ENCODE data around the gene LITAFD. TPM values are rescaled to one million over a fixed set of nuclear protein-coding genes. Genes with fewer than 3 reads are reported as not detected.

LITAFD gene
- total RNA-seq, 1 donor from 2014 or later, result not detected

DNA sequence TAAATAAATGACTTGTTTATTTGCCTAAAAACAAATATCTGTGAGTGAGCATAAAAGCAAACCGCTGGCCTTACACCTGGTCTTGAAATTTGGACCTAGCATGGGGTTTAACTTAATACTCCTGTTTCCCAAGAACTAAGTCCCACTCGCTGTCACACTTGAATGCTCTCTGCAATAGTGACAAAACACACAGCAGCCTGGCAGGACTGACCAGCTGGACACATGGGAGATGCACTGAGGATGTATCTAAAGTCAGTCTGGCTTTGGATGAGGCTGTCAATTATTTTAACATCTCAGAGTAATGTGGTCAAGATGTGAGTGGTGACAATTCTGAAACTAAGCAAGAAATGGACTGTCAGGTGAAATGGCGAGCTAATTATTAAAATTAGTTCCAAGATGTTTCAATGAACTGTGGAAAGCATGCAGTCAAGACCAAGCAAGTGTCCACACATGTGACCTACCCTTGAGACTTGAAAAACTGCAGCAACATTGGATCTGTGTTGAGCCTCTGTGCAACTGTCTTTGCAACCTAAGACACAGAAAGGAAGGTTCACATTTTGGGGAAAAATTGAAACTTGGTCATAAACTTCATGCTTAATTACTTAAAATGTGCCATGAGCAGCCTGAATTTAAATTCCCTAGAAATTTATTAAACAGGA, 16.6 kb downstream of the LITAFD start:
- no peak for DNase-seq (ENCODE audit: low spot score)
- Mint-ChIP-seq H3K27me3 (ENCODE audit: insufficient read depth) (no peaks in the 10 kb centered on the region), H3K9me3 (no peaks in the 10 kb centered on the region), H3K4me3 (no peak overlapping the region), H3K4me1 (ENCODE audit: low read depth) (no peaks in the 10 kb centered on the region), H3K36me3 (ENCODE audit: low read depth) (peaks cover 62% of the 10 kb centered on the region), H3K27ac (no peak overlapping the region)
- intact Hi-C loops (cut with micrococcal nuclease), result no loop called here

DNA sequence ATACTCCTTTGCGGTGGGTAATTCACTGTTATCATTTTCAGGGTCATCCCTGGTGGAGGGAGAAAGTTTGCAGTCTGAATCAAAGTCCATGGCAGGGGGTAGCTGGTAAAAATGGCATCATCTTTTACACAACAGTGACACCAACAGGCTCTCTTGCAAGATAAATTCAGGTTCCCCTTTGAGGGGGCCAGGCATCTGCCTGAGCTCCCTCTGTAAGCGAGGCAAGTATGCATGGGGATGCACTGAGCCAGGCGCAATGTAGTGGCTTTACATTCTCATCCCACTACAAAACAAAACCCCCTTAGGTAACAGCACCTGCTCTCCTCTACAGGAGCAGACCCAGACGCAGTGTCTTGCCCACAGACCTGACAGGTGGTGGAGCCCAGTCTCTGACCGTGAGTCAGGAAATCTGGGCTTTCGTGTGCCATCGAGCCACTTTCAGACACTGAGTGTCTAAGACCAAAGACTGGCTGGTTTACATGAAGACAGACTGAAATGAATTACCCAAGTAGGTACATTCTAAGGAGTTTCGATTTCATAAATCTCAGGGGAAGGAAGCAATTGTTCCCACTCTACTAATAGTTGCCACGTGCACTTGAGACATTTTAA, 17.7 kb downstream of the LITAFD start:
- Mint-ChIP-seq H3K4me1 (ENCODE audit: low read depth) (no peaks in the 10 kb centered on the region), H3K27ac (no peak overlapping the region), H3K36me3 (ENCODE audit: low read depth) (peaks cover 56% of the 10 kb centered on the region), H3K4me3 (no peak overlapping the region), H3K9me3 (no peaks in the 10 kb centered on the region), H3K27me3 (ENCODE audit: insufficient read depth) (no peaks in the 10 kb centered on the region)
- intact Hi-C loops (cut with micrococcal nuclease), result loop anchor here (2.0 kb wide), 1 partner anchor 21 kb away; no protein-coding TSS in a partner anchor
- DNase-seq (ENCODE audit: low spot score), result no peak

- no peaks in the 10 kb centered on the region for H3K4me1 Mint-ChIP-seq (ENCODE audit: low read depth)
- H3K36me3 Mint-ChIP-seq (ENCODE audit: low read depth), result peaks cover 55% of the 10 kb centered on the region
- H3K27me3 Mint-ChIP-seq (ENCODE audit: insufficient read depth), result no peaks in the 10 kb centered on the region
- H3K4me3 Mint-ChIP-seq, result no peak overlapping the region
- no peak for DNase-seq (ENCODE audit: low spot score)
- H3K9me3 Mint-ChIP-seq, result no peaks in the 10 kb centered on the region
- no peak overlapping the region for H3K27ac Mint-ChIP-seq
- intact Hi-C loops (cut with micrococcal nuclease), result loop anchor here (2.0 kb wide), 1 partner anchor 20 kb away; no protein-coding TSS in a partner anchor
Measured at GRCh38 chr16:8900343-8900742, 18.2 kb downstream of the LITAFD start.

GRCh38 chr16:8901320-8901861, 19.2 kb downstream of the LITAFD start:
- intact Hi-C loops (cut with micrococcal nuclease), result loop anchor here (2.0 kb wide), 1 partner anchor 19 kb away; no protein-coding TSS in a partner anchor
- no peaks in the 10 kb centered on the region for H3K4me1 Mint-ChIP-seq (ENCODE audit: low read depth)
- no peak overlapping the region for H3K4me3 Mint-ChIP-seq
- no peaks in the 10 kb centered on the region for H3K27me3 Mint-ChIP-seq (ENCODE audit: insufficient read depth)
- no peak for DNase-seq (ENCODE audit: low spot score)
- H3K36me3 Mint-ChIP-seq (ENCODE audit: low read depth), result peaks cover 61% of the 10 kb centered on the region
- no peak overlapping the region for H3K27ac Mint-ChIP-seq
- no peaks in the 10 kb centered on the region for H3K9me3 Mint-ChIP-seq

- no peak for DNase-seq (ENCODE audit: low spot score)
- H3K4me1 Mint-ChIP-seq (ENCODE audit: low read depth), result peaks cover 6% of the 10 kb centered on the region
- H3K9me3 Mint-ChIP-seq, result no peaks in the 10 kb centered on the region
- intact Hi-C loops (cut with micrococcal nuclease), result no loop called here
- H3K27me3 Mint-ChIP-seq (ENCODE audit: insufficient read depth), result no peaks in the 10 kb centered on the region
- no peak overlapping the region for H3K27ac Mint-ChIP-seq
- H3K4me3 Mint-ChIP-seq, result no peak overlapping the region
- peaks cover 65% of the 10 kb centered on the region for H3K36me3 Mint-ChIP-seq (ENCODE audit: low read depth)
Measured at GRCh38 chr16:8903004-8903403, 20.9 kb downstream of the LITAFD start.

DNA sequence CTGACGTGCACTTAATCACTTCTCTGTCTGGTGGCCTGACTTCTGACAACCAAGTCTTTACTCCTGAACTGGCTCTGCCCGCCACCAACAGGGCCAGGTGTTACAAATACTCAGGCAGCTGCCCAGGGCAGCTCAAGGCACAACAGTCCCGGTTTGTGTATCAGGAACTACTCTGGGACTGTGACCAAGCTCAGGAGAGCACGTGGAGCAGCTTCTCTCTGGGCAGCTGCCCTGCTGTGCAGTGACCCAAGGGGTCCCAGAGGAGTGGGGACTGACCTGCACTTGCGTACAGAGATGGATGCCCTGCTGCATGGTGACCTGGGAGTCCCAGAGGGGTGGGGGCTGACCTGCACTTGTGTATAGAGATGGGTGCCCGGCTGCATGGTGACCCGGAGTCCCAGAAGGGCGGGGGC, 21.9 kb downstream of the LITAFD start:
- DNase-seq (ENCODE audit: low spot score), result no peak
- intact Hi-C loops (cut with micrococcal nuclease), result no loop called here
- peaks cover 16% of the 10 kb centered on the region for H3K4me1 Mint-ChIP-seq (ENCODE audit: low read depth)
- H3K4me3 Mint-ChIP-seq, result no peak overlapping the region
- H3K27ac Mint-ChIP-seq, result peak overlapping the region; percentile 12
- H3K9me3 Mint-ChIP-seq, result no peaks in the 10 kb centered on the region
- no peaks in the 10 kb centered on the region for H3K27me3 Mint-ChIP-seq (ENCODE audit: insufficient read depth)
- peaks cover 64% of the 10 kb centered on the region for H3K36me3 Mint-ChIP-seq (ENCODE audit: low read depth)

DNA sequence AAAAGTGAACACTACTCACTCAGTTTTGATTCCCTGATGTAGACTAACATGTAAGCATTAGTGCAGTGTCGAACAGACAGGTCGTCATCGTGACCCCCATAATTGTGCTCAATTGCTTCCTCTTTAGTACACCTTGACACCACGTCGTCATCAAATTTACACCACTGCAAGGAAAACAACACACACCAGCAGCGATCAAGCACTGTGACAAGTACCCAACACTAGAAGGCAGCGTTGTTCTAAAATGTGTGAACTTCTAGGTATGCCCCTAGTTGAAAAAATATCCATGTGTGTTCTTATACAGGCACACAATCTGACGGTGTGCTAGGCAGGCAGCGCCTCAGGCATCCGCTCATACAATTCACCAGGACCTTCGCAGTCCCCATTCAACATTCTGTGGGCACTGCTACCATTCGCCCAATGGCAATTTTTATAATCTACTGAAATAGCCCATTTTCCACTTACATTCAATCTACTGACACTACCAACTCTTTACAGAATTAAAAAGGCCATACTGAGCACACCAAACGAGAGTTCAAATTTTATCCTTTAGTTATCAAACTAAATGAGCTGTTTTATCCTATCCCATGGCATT, 23.1 kb downstream of the LITAFD start:
- H3K36me3 Mint-ChIP-seq (ENCODE audit: low read depth), result peaks cover 55% of the 10 kb centered on the region
- peaks cover 24% of the 10 kb centered on the region for H3K4me1 Mint-ChIP-seq (ENCODE audit: low read depth)
- no peak for DNase-seq (ENCODE audit: low spot score)
- H3K27me3 Mint-ChIP-seq (ENCODE audit: insufficient read depth), result no peaks in the 10 kb centered on the region
- no peak overlapping the region for H3K27ac Mint-ChIP-seq
- no peak overlapping the region for H3K4me3 Mint-ChIP-seq
- intact Hi-C loops (cut with micrococcal nuclease), result loop anchor here (1.0 kb wide), 2 partner anchors 31 to 103 kb away; no protein-coding TSS in a partner anchor
- H3K9me3 Mint-ChIP-seq, result no peaks in the 10 kb centered on the region

DNA sequence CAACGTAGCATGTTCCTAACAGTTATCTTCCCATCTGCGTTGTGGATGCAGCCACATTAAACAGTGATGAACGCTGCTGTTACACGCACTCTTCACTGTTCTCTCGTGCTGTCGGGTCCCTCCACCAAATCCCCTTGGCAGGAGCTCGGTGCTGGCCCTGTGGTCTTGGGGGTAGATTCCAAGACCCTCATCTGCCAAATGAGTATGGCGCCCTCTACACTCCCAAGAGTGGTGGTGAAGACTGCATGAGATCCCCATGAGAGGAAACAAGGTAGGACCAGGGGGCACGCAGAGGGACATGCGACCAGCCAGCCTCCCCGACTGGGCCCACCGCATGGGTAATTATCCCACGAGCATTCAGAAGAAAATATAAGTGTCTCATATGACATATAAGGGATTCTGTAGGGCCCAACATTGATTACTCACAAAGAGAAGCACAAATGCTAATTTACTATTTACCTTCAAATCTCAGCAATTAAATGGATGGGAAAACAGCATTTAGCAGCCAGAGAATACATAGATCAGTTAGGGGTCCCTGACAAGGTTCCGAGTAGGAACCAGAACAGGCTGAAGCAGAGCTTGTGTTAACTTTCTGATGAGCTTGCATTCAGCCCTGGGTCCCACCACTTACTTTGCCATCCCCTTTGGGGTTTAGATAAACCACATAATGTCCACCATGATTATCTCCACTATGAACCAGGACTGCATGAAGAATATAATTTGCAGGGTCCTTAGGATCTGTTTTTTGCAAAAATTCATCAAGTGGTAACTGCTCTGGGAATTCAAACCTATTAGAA, 23.8 kb downstream of the LITAFD start:
- Mint-ChIP-seq H3K4me3 (no peak overlapping the region), H3K9me3 (no peaks in the 10 kb centered on the region), H3K4me1 (ENCODE audit: low read depth) (peaks cover 31% of the 10 kb centered on the region), H3K27me3 (ENCODE audit: insufficient read depth) (no peaks in the 10 kb centered on the region), H3K36me3 (ENCODE audit: low read depth) (peaks cover 56% of the 10 kb centered on the region), H3K27ac (no peak overlapping the region)
- intact Hi-C loops (cut with micrococcal nuclease), result loop anchor here (1.0 to 2.0 kb wide), 3 partner anchors 30 to 229 kb away; no protein-coding TSS in a partner anchor
- DNase-seq (ENCODE audit: low spot score), result no peak

GRCh38 chr16:8907096-8907495, 24.9 kb downstream of the LITAFD start:
- Mint-ChIP-seq H3K27me3 (ENCODE audit: insufficient read depth) (no peaks in the 10 kb centered on the region), H3K27ac (no peak overlapping the region), H3K36me3 (ENCODE audit: low read depth) (peaks cover 53% of the 10 kb centered on the region), H3K4me3 (no peak overlapping the region), H3K4me1 (ENCODE audit: low read depth) (peaks cover 40% of the 10 kb centered on the region), H3K9me3 (no peaks in the 10 kb centered on the region)
- no peak for DNase-seq (ENCODE audit: low spot score)
- intact Hi-C loops (cut with micrococcal nuclease), result loop anchor here (2.0 kb wide), 1 partner anchor 228 kb away; no protein-coding TSS in a partner anchor

DNA sequence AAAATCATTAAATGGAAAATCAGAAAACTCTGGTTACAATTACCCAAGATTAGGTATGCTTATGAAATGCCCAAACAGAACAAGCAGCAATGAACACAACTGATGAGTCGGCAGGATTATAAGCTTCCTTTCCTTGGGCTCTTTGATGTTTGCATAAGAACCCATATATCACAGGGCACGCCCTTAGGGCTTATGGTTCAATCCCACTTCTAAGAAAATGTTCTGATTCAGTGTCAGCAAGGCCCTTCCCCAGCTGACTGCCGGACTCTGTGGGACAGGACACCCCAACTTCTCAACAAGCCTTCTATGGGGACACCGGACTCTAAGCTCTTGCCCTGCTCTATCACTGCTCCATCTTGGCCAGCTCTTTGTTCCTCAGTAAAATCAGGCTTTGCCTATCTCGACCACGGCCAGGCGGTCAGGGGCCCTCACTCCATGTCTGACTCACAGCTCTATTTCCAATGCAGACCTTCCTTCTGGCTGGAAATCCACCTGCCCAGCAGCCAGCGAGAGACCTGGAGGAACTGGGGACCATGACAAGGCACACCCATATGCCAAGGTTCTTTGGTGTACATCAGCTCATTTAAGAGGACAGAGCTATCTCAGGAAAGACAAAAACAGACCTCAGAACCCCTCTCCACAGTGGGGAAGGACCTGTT, 26.8 kb downstream of the LITAFD start:
- H3K36me3 Mint-ChIP-seq (ENCODE audit: low read depth), result peaks cover 52% of the 10 kb centered on the region
- H3K9me3 Mint-ChIP-seq, result no peaks in the 10 kb centered on the region
- intact Hi-C loops (cut with micrococcal nuclease), result no loop called here
- DNase-seq (ENCODE audit: low spot score), result no peak
- no peaks in the 10 kb centered on the region for H3K27me3 Mint-ChIP-seq (ENCODE audit: insufficient read depth)
- H3K4me1 Mint-ChIP-seq (ENCODE audit: low read depth), result peaks cover 40% of the 10 kb centered on the region
- H3K4me3 Mint-ChIP-seq, result no peak overlapping the region
- H3K27ac Mint-ChIP-seq, result peak overlapping the region; percentile 76

- Mint-ChIP-seq H3K4me3 (no peak overlapping the region), H3K9me3 (no peaks in the 10 kb centered on the region), H3K36me3 (ENCODE audit: low read depth) (peaks cover 58% of the 10 kb centered on the region), H3K27me3 (ENCODE audit: insufficient read depth) (no peaks in the 10 kb centered on the region), H3K27ac (no peak overlapping the region), H3K4me1 (ENCODE audit: low read depth) (peaks cover 58% of the 10 kb centered on the region)
- DNase-seq (ENCODE audit: low spot score), result no peak
- intact Hi-C loops (cut with micrococcal nuclease), result no loop called here
Measured at GRCh38 chr16:8910811-8911210, 28.7 kb downstream of the LITAFD start.

- Mint-ChIP-seq H3K9me3 (no peaks in the 10 kb centered on the region), H3K4me1 (ENCODE audit: low read depth) (peaks cover 64% of the 10 kb centered on the region), H3K27ac (peak overlapping the region; percentile 29), H3K27me3 (ENCODE audit: insufficient read depth) (no peaks in the 10 kb centered on the region), H3K4me3 (no peak overlapping the region), H3K36me3 (ENCODE audit: low read depth) (peaks cover 66% of the 10 kb centered on the region)
- intact Hi-C loops (cut with micrococcal nuclease), result no loop called here
- DNase-seq (ENCODE audit: low spot score), result no peak
Measured at GRCh38 chr16:8912793-8913192, 30.6 kb downstream of the LITAFD start.
